Thyroid gland (tissue), 4 donors: Measurements from ENCODE around the gene GAREM1. TPM values are rescaled to one million over a fixed set of nuclear protein-coding genes. Genes with fewer than 3 reads are reported as not detected.

Experiments
- DNase-seq, 2 donors: peaks; one replicate each; pipeline ENCODE4 v3.0.0-alpha.2; 2019
- H3K27ac ChIP-seq, 3 donors: fragments of 200-600 bp; sonication (generic); 1 replicate in 2 of 3; 2 replicates in 1 of 3; pipeline ENCODE4 v1.5.1; 2016 to 2019; ENCODE audit warnings: mild to moderate bottlenecking in 1 of 3, moderate library complexity in 1 of 3
- H3K27me3 ChIP-seq: fragments of 200-600 bp; sonication (generic); one replicate; pipeline ENCODE4 v1.5.1; 2019
- H3K36me3 ChIP-seq, 2 donors: fragments of 200-600 bp; sonication (generic); one replicate each; pipeline ENCODE4 v1.5.1; 2016 to 2019
- H3K4me1 ChIP-seq, 2 donors: fragments of 200-600 bp; sonication (generic); one replicate each; pipeline ENCODE4 v1.5.1; 2017 to 2019
- H3K4me3 ChIP-seq, 3 donors: fragments of 200-600 bp; sonication (generic); replicated peaks in 1 of 3; 1 replicate in 2 of 3; 2 replicates in 1 of 3; pipeline ENCODE4 v1.5.1; 2016; ENCODE audit warnings: mild to moderate bottlenecking in 1 of 3
- H3K9me3 ChIP-seq: fragments of 200-600 bp; sonication (generic); one replicate; pipeline ENCODE4 v1.5.1; 2017
- POLR2A ChIP-seq, 2 donors: fragments of 450-650 bp; IDR thresholded peaks; one replicate each; pipeline ENCODE4 v1.6.1; 2017; ENCODE audit warnings: antibody characterized with exemption in 2 of 2, mild to moderate bottlenecking in 2 of 2, moderate library complexity in 1 of 2
- WGBS, 2 donors: methylation state at CpG; one replicate each; pipeline ENCODE4 v1.1.5; 2017; 5-methylcytosine and 5-hydroxymethylcytosine counted together
- intact Hi-C: fragments of 100-400 bp; cut with DNase I; formaldehyde crosslinking; loops from one replicate; pipeline ENCODE4 v1.15.1; 2023
- total RNA-seq, 4 donors: library from RNA; depleted of rRNA; stranded (reverse); fragments of >200 nt; gene quantifications; one replicate each; pipeline ENCODE4 v1.2.3, GENCODE V29; 2016
- TF ChIP-seq, protein P1 (sequence below), 6 experiments: fragments of 200-600 bp in 3 of 6; fragments of 450-650 bp in 3 of 6; sonication (generic) in 3 of 6; IDR thresholded peaks; one replicate each; pipeline ENCODE4 v1.5.1; 2016 to 2019; ENCODE audit warnings: antibody characterized with exemption in 6 of 6, mild to moderate bottlenecking in 2 of 6, inconsistent platforms in 1 of 6, moderate library complexity in 1 of 6

The GAREM1 gene
- total RNA-seq, 4 donors from 2014 or later, result 4.6 to 6.8 (median 5.8) TPM

DNA sequence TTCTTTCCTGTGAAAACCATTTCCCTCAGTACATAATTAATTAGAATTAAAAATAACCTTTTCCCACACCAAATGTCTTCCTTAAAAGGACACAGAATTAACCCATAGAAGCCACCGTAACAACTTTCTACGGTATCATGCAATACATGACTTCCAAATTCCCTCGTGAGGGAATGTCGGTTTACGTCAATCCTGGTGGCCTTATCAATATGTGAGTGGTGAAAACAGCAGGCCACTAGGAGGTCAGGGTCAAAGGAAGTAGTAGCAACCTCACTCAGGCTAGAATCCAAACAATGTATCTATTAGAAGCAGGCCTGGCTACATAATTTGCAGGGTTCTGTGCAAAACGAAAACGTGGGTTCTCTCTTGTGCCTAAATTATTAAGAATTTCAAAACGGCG, 112.2 kb downstream of the GAREM1 start:
- DNase-seq, result no peak
- no peak overlapping the region for H3K4me3 ChIP-seq
- H3K9me3 ChIP-seq, result no peaks in the 10 kb centered on the region
- intact Hi-C loops, result no loop called here
- no peak overlapping the region for H3K27ac ChIP-seq
- TF ChIP-seq POLR2A (IDR thresholded peaks at IDR 0.05), result no peak
- TF ChIP-seq, protein P1, sequence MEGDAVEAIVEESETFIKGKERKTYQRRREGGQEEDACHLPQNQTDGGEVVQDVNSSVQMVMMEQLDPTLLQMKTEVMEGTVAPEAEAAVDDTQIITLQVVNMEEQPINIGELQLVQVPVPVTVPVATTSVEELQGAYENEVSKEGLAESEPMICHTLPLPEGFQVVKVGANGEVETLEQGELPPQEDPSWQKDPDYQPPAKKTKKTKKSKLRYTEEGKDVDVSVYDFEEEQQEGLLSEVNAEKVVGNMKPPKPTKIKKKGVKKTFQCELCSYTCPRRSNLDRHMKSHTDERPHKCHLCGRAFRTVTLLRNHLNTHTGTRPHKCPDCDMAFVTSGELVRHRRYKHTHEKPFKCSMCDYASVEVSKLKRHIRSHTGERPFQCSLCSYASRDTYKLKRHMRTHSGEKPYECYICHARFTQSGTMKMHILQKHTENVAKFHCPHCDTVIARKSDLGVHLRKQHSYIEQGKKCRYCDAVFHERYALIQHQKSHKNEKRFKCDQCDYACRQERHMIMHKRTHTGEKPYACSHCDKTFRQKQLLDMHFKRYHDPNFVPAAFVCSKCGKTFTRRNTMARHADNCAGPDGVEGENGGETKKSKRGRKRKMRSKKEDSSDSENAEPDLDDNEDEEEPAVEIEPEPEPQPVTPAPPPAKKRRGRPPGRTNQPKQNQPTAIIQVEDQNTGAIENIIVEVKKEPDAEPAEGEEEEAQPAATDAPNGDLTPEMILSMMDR (IDR thresholded peaks at IDR 0.05), result no peak
- WGBS, 2 donors, result 95 to 97% methylated on average over 9 of the region's 9 CpGs
- peaks cover 3 to 4% of the 10 kb centered on the region in 2 donors for H3K4me1 ChIP-seq
- H3K27me3 ChIP-seq, result no peaks in the 10 kb centered on the region
- H3K36me3 ChIP-seq, result no peaks in the 10 kb centered on the region

DNA sequence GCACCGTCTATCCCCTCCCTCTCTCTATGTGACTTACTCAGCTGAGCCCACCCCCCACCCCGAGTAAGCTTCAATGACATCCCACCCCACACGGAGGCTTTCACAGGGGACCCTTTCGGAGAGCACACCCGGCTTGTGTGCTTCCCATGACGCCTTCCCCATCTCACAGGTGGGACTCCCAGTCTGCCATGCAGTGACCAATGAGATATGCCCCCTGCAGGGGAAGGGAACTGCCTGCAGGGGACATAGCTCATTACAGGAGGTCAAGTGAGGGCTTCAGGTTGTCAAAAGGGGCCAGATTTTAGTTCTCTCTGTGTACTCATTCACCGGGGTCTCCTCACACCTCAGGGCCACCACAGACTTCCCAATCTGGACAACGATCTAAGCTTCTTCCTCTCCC, 112.6 kb downstream of the GAREM1 start:
- peaks cover 3 to 4% of the 10 kb centered on the region in 2 donors for H3K4me1 ChIP-seq
- no peaks in the 10 kb centered on the region for H3K36me3 ChIP-seq
- H3K27me3 ChIP-seq, result no peaks in the 10 kb centered on the region

DNA sequence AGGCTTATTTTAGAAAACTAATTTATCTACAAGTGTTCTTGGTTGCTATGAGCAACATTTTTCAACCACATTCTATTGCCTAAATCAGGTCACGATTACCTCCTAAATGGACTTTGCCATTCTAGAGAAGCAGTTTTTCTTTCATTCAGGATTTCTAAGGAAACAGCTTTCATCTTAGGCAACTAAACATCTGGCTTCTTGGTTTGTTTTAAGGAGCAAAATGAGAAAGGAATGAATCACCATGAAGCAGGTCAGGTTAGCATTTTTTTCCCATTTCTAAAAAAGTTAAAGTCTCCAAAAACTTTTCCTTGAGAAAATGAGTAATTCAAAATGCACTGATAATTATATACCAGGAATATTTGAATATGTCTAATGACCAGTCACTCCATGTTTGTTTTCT, 114.8 kb downstream of the GAREM1 start:
- TF ChIP-seq, protein P1 (IDR thresholded peaks at IDR 0.05), result no peak
- TF ChIP-seq POLR2A (IDR thresholded peaks at IDR 0.05), result no peak
- Histone ChIP-seq H3K4me1 (peaks cover 4 to 10% of the 10 kb centered on the region in 2 donors), H3K27ac (no peak overlapping the region), H3K4me3 (no peak overlapping the region), H3K9me3 (no peaks in the 10 kb centered on the region), H3K27me3 (no peaks in the 10 kb centered on the region), H3K36me3 (no peaks in the 10 kb centered on the region)
- 67 to 82% methylated on average over 1 of the region's 1 CpG for WGBS, 2 donors
- no peak for DNase-seq
- intact Hi-C loops, result no loop called here

More for the DNA sequence above, 112.6 kb downstream of the GAREM1 start:
- WGBS, 2 donors, result 76 to 80% methylated on average over 8 of the region's 8 CpGs
- Histone ChIP-seq H3K27ac (no peak overlapping the region), H3K9me3 (no peaks in the 10 kb centered on the region), H3K4me3 (no peak overlapping the region)
- intact Hi-C loops, result no loop called here
- DNase-seq, result no peak
- TF ChIP-seq, protein P1 (IDR thresholded peaks at IDR 0.05), result no peak
- TF ChIP-seq POLR2A (IDR thresholded peaks at IDR 0.05), result no peak

DNA sequence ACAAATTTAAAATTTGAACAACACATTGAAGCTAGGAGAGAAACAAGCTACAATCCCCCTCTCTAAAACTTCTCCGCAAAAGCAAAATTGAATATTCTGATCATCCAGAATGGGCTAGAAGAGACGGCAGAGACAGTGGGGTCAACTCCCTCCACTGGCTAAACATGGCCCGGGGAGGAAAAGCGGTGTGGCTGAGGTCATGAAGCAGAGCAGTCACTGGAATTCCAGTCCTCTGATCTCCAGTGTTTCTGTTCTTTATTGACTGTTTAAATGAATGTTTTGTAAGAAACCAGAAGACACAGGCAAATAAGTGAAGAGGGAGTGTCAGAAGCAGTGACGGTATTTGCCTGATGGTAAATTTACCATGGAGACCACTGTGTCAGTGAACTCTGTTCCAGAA, 116.2 kb downstream of the GAREM1 start:
- TF ChIP-seq POLR2A (IDR thresholded peaks at IDR 0.05), result no peak
- TF ChIP-seq, protein P1 (IDR thresholded peaks at IDR 0.05), result no peak
- Histone ChIP-seq H3K4me3 (no peak overlapping the region), H3K9me3 (no peaks in the 10 kb centered on the region), H3K4me1 (peaks cover 15 to 21% of the 10 kb centered on the region in 2 donors), H3K36me3 (no peaks in the 10 kb centered on the region), H3K27ac (no peak overlapping the region), H3K27me3 (no peaks in the 10 kb centered on the region)
- intact Hi-C loops, result no loop called here
- no peak for DNase-seq
- WGBS, 2 donors, result 95 to 96% methylated on average over 5 of the region's 5 CpGs

DNA sequence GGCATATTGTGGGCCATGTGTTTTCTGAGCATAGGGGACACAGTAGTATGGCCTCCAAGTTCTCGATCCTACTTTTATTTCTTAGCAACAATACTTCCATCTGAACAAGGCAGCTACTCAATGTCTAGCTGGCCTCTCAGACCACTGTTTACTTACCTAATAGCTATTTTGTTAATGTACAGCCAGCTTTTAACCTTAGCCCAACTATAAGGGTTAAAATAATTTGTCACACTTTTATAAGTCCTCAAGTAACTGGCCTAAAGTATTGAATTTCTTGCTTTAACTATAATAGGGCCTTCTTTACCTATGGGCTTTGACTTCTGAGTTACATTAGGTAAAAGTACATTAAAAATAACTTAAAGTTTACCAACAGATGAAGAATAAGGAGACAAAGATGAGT, 117.4 kb downstream of the GAREM1 start:
- no peaks in the 10 kb centered on the region for H3K9me3 ChIP-seq
- H3K4me3 ChIP-seq, result no peak overlapping the region
- no peaks in the 10 kb centered on the region for H3K36me3 ChIP-seq
- TF ChIP-seq POLR2A (IDR thresholded peaks at IDR 0.05), result no peak
- TF ChIP-seq, protein P1 (IDR thresholded peaks at IDR 0.05), result no peak
- DNase-seq, result no peak
- intact Hi-C loops, result no loop called here
- no peaks in the 10 kb centered on the region for H3K27me3 ChIP-seq
- WGBS, 2 donors, result 95 to 96% methylated on average over 1 of the region's 1 CpG
- H3K4me1 ChIP-seq, result peaks cover 21% of the 10 kb centered on the region in 2 donors
- no peak overlapping the region for H3K27ac ChIP-seq
